ENCODE data around the gene EMC10.

GRCh38 chr19:50498219-50499056, 22.1 kb downstream of the EMC10 start:
- TF ChIP-seq CTCF (conservative IDR thresholded peaks at IDR 0.05; ENCODE audit: low read length) (no peak), EZH2phosphoT487 (IDR thresholded peaks at IDR 0.05; ENCODE audit: borderline replicate concordance, low read depth, low read length) (no peak)
